GM23338 (cell line): ENCODE measurements around the gene TTLL8. TPM values are rescaled to one million over a fixed set of nuclear protein-coding genes. Genes with fewer than 3 reads are reported as not detected.

Experiments
- ATAC-seq: fragments of 200-7000 bp; cut with Tn5 transposase; 3 replicates; pipeline ENCODE4 v1.9.1; 2020
- DNase-seq: peaks from one replicate; pipeline ENCODE4 v3.0.0-alpha.2; 2015; ENCODE audit warnings: low spot score
- H2AFZ ChIP-seq: fragments of 200-600 bp; sonication (generic); 2 replicates; pipeline ENCODE4 v1.8.0; 2016; ENCODE audit warnings: antibody characterized with exemption, mild to moderate bottlenecking, moderate library complexity
- H3F3A ChIP-seq: fragments of 200-600 bp; sonication (generic); replicated peaks from 2 replicates; pipeline ENCODE4 v1.8.0; 2017; ENCODE audit warnings: antibody characterized with exemption, mixed run types, low read depth
- H3K27ac ChIP-seq: fragments of 200-600 bp; sonication (generic); 2 replicates; pipeline ENCODE4 v1.6.1; 2016; ENCODE audit warnings: low read depth
- H3K27me3 ChIP-seq: fragments of 200-600 bp; sonication (generic); 2 replicates; pipeline ENCODE4 v1.8.0; 2016; ENCODE audit warnings: mild to moderate bottlenecking, mixed run types, moderate library complexity; ENCODE audit not compliant: insufficient read depth
- H3K36me3 ChIP-seq: fragments of 200-600 bp; sonication (generic); 2 replicates; pipeline ENCODE4 v1.8.0; 2016; ENCODE audit warnings: mild to moderate bottlenecking; ENCODE audit not compliant: insufficient read depth
- H3K4me1 ChIP-seq: fragments of 200-600 bp; sonication (generic); 2 replicates; pipeline ENCODE4 v1.8.0; 2016; ENCODE audit warnings: mild to moderate bottlenecking, moderate library complexity; ENCODE audit not compliant: insufficient read depth
- H3K4me2 ChIP-seq: fragments of 200-600 bp; sonication (generic); 2 replicates; pipeline ENCODE4 v1.7.1; 2017; ENCODE audit warnings: mixed run types
- H3K4me3 ChIP-seq: fragments of 200-600 bp; sonication (generic); 2 replicates; pipeline ENCODE4 v1.6.1; 2016; ENCODE audit warnings: mixed run types
- H3K79me2 ChIP-seq: fragments of 200-600 bp; sonication (generic); replicated peaks from 2 replicates; pipeline ENCODE4 v1.8.0; 2017; ENCODE audit warnings: mild to moderate bottlenecking; ENCODE audit not compliant: insufficient read depth
- H3K9me2 ChIP-seq: fragments of 200-600 bp; sonication (generic); 2 replicates; pipeline ENCODE4 v1.8.0; 2017; ENCODE audit not compliant: insufficient read depth
- H4K20me1 ChIP-seq: fragments of 200-600 bp; sonication (generic); replicated peaks from 2 replicates; pipeline ENCODE4 v1.8.0; 2017; ENCODE audit warnings: mild to moderate bottlenecking; ENCODE audit not compliant: insufficient read depth
- H3K27ac Mint-ChIP-seq: 2 replicates; pipeline ENCODE4 v1.8.0; 2020; ENCODE audit warnings: inconsistent platforms, mild to moderate bottlenecking, moderate library complexity, mixed read lengths
- H3K27me3 Mint-ChIP-seq: 3 replicates; pipeline ENCODE4 v1.8.0; 2022; ENCODE audit warnings: low read depth, mild to moderate bottlenecking, moderate library complexity, mixed read lengths, inconsistent platforms; ENCODE audit not compliant: insufficient read depth, poor library complexity
- H3K36me3 Mint-ChIP-seq: 3 replicates; pipeline ENCODE4 v1.8.0; 2021; ENCODE audit warnings: low read depth, mild to moderate bottlenecking, inconsistent platforms, moderate library complexity, mixed read lengths
- H3K4me1 Mint-ChIP-seq: 3 replicates; pipeline ENCODE4 v1.8.0; 2020; ENCODE audit warnings: mild to moderate bottlenecking, inconsistent platforms, mixed read lengths
- H3K4me3 Mint-ChIP-seq: 3 replicates; pipeline ENCODE4 v1.8.0; 2021; ENCODE audit warnings: moderate library complexity, mild to moderate bottlenecking, inconsistent platforms, mixed read lengths
- H3K9me3 Mint-ChIP-seq: 3 replicates; pipeline ENCODE4 v1.8.0; 2020; ENCODE audit warnings: moderate library complexity, mild to moderate bottlenecking, inconsistent platforms, mixed read lengths
- CTCF ChIP-seq, 2 experiments: fragments of 200-600 bp in 1 of 2; sonication (generic) in 1 of 2; conservative IDR thresholded peaks; 2 replicates each; pipeline versions ENCODE4 v1.5.1 to v1.6.1; 2016 to 2017; ENCODE audit warnings: antibody characterized with exemption in 2 of 2, low read depth in 2 of 2, mild to moderate bottlenecking in 2 of 2, moderate library complexity in 1 of 2
- ETS1 ChIP-seq: IDR thresholded peaks from 2 replicates; pipeline ENCODE4 v1.6.1; 2016; ENCODE audit warnings: antibody characterized with exemption
- EZH2phosphoT487 ChIP-seq: fragments of 200-600 bp; sonication (generic); IDR thresholded peaks from one replicate; pipeline ENCODE4 v1.8.1; 2018; ENCODE audit warnings: antibody characterized with exemption; ENCODE audit not compliant: unreplicated experiment
- NANOG ChIP-seq: IDR thresholded peaks from 2 replicates; pipeline ENCODE4 v1.6.1; 2016; ENCODE audit warnings: antibody characterized with exemption, borderline replicate concordance
- POLR2AphosphoS5 ChIP-seq: IDR thresholded peaks from 2 replicates; pipeline ENCODE4 v1.6.1; 2016; ENCODE audit warnings: antibody characterized with exemption, low read depth
- REST ChIP-seq: IDR thresholded peaks from one replicate; pipeline ENCODE4 v1.6.1; 2018; ENCODE audit warnings: antibody characterized with exemption; ENCODE audit not compliant: unreplicated experiment
- STAT1 ChIP-seq: IDR thresholded peaks from one replicate; pipeline ENCODE4 v1.6.1; 2016; ENCODE audit warnings: antibody characterized with exemption; ENCODE audit not compliant: unreplicated experiment
- ZNF114 ChIP-seq: fragments of 250-450 bp; sonication (Bioruptor Pico); IDR thresholded peaks from 2 replicates; pipeline ENCODE4 v1.5.0; 2020; ENCODE audit warnings: mild to moderate bottlenecking, moderate library complexity
- polyA plus RNA-seq: library from polyadenylated mRNA; unstranded; fragments of >200 nt; fragmentation: Nextera tagmentation; extraction: Ambion mirVana; gene quantifications from 2 replicates; pipeline ENCODE4 v1.2.1, GENCODE V29; 2016
- total RNA-seq: library from RNA; depleted of rRNA; stranded (reverse); fragments of >200 nt; shearing (Covaris generic); gene quantifications from 2 replicates; pipeline ENCODE4 v1.2.3, GENCODE V29; 2014

The TTLL8 gene
- total and polyA plus RNA-seq, 2 experiments from 2014 or later: not detected

GRCh38 chr22:50027639-50028537 lies 30.2 kb downstream of the TTLL8 start:
- Histone ChIP-seq H3K4me1 (no peaks in the 10 kb centered on the region), H3K9me2 (no peaks in the 10 kb centered on the region), H3K36me3 (no peaks in the 10 kb centered on the region), H3K4me3 (no peak overlapping the region), H3K27ac (no peak overlapping the region), H3K79me2 (no peaks in the 10 kb centered on the region), H3K4me2 (no peak overlapping the region), H2AFZ (no peak overlapping the region), H3F3A (no peaks in the 10 kb centered on the region), H3K27me3 (peaks cover 17% of the 10 kb centered on the region; the same call in 1 of the 2 replicates), H4K20me1 (no peaks in the 10 kb centered on the region)
- H3K4me3 Mint-ChIP-seq: no peak overlapping the region; the same call in 2 of the 3 replicates
- TF ChIP-seq NANOG (no peak), STAT1 (no peak), REST (no peak), ETS1 (no peak), EZH2phosphoT487 (no peak), POLR2AphosphoS5 (no peak), ZNF114 (CRISPR knock-in tag) (no peak), CTCF (conservative IDR thresholded peaks at IDR 0.05; ENCODE audit: low read depth in 2 of 2) (no peak)
- H3K36me3 Mint-ChIP-seq: no peaks in the 10 kb centered on the region
- no peaks in the 10 kb centered on the region for H3K4me1 Mint-ChIP-seq
- peaks cover 16% of the 10 kb centered on the region for H3K27me3 Mint-ChIP-seq
- DNase-seq (no peak), ATAC-seq (no peak)
- no peak overlapping the region for H3K27ac Mint-ChIP-seq
- no peaks in the 10 kb centered on the region for H3K9me3 Mint-ChIP-seq
